SK-N-MC (cell line): ENCODE data around the gene SPRR4.

Source experiments
- DNase-seq: peaks from one replicate; pipeline ENCODE4 v3.0.0-alpha.2; 2011; ENCODE audit warnings: low read depth, low spot score
- H3K27ac ChIP-seq: fragments of 200-600 bp; sonication (generic); 2 replicates; pipeline ENCODE4 v1.5.1; 2016; ENCODE audit warnings: mixed run types
- H3K36me3 ChIP-seq: fragments of 200-600 bp; sonication (generic); 2 replicates; pipeline ENCODE4 v1.6.1; 2017; ENCODE audit warnings: antibody characterized with exemption, low read length, mixed read lengths; ENCODE audit not compliant: insufficient read depth
- H3K4me3 ChIP-seq: fragments of 200-600 bp; sonication (generic); 2 replicates; pipeline ENCODE4 v1.5.1; 2016
- H3K9ac ChIP-seq: fragments of 200-600 bp; sonication (generic); 2 replicates; pipeline ENCODE4 v1.8.0; 2017; ENCODE audit warnings: mixed run types, mixed read lengths; ENCODE audit not compliant: insufficient read length
- H3K9me3 ChIP-seq: fragments of 200-600 bp; sonication (generic); 2 replicates; pipeline ENCODE4 v1.6.1; 2017; ENCODE audit warnings: low read depth, mild to moderate bottlenecking, antibody characterized with exemption, low read length, moderate library complexity, mixed read lengths
- EZH2 ChIP-seq: fragments of 200-600 bp; sonication (generic); IDR thresholded peaks from one replicate; pipeline ENCODE4 v1.6.1; 2017; ENCODE audit warnings: antibody characterized with exemption
- FOXP2 ChIP-seq: optimal IDR thresholded peaks from 2 replicates; pipeline ENCODE3; 2011; ENCODE audit warnings: mild to moderate bottlenecking, moderate library complexity; ENCODE audit not compliant: insufficient read depth; ENCODE audit errors: extremely low read length, control extremely low read depth
- POLR2AphosphoS5 ChIP-seq: IDR thresholded peaks from 2 replicates; pipeline ENCODE4 v1.6.1; 2012; ENCODE audit warnings: mild to moderate bottlenecking, low read depth, low read length, borderline replicate concordance

SPRR4 gene

DNA sequence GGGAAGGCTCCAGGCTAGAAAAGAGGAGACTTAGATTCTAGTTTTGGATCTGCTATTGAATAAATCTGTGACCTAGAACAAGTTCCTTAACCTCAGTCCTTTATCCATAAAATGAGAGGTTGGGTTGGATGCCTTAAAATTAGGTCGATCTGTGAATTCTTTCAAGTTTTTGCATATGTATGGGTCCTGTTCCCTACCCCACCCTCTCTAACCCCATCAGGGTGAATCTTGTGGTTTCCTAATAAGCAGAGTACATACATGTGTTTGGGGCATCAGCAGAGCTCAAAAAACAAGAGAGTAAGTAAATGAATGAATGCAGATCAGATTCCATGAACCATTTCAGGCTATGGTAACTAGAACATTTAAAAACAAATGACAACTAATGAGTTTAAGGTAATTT is 6.2 kb downstream of the SPRR4 start:
- no peak for DNase-seq
- Histone ChIP-seq H3K36me3 (no peaks in the 10 kb centered on the region), H3K4me3 (no peak overlapping the region), H3K9ac (no peak overlapping the region), H3K9me3 (no peaks in the 10 kb centered on the region), H3K27ac (no peak overlapping the region)
- TF ChIP-seq POLR2AphosphoS5 (no peak), FOXP2 (no peak), EZH2 (no peak)

DNA sequence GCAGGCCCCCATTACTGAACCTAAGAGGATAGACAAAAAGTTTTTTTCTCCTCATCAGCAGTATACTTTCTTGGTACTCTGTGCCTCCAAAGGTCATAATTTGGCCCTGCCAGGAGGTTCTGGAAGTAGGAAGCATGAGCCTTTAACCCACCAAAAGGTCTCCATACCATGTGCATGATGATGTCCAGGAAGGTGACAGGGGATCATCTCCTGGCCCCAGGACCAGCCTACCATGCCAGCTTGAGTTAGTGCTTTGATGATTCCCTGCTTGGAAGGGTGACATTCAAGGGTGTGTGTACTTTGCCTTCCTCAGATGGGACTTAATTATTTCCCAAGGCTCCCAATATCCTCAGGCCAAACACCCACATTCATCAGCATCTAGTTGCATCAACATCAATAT is 7.2 kb downstream of the SPRR4 start:
- TF ChIP-seq EZH2 (no peak), POLR2AphosphoS5 (no peak), FOXP2 (no peak)
- no peak for DNase-seq
- Histone ChIP-seq H3K36me3 (no peaks in the 10 kb centered on the region), H3K4me3 (no peak overlapping the region), H3K9ac (no peak overlapping the region), H3K27ac (no peak overlapping the region), H3K9me3 (no peaks in the 10 kb centered on the region)

DNA sequence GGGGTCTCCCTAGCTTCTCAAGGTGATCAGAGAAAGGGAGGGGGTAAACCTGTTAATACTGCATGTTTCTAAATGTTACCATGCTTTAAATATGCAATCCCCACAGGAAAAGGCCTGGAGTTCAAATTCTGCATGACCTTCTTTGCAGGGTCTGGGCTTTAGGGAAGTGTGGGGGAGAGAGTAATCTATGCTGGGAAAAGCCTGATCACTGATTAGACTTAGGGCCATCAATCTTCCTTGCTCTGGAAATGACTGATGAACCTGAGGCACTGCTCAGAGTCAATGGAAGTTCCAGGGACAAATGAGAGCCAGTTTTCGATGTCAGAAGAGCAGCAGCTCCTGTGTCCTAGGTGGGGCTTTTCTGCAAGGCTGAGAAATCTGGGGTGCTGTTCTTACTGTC is 10.2 kb downstream of the SPRR4 start:
- H3K9me3 ChIP-seq = no peaks in the 10 kb centered on the region
- DNase-seq = no peak
- no peak overlapping the region for H3K9ac ChIP-seq
- no peak overlapping the region for H3K4me3 ChIP-seq
- no peaks in the 10 kb centered on the region for H3K36me3 ChIP-seq
- H3K27ac ChIP-seq = no peak overlapping the region
- no peak for TF ChIP-seq EZH2
- no peak for TF ChIP-seq POLR2AphosphoS5
- TF ChIP-seq FOXP2 = no peak

DNA sequence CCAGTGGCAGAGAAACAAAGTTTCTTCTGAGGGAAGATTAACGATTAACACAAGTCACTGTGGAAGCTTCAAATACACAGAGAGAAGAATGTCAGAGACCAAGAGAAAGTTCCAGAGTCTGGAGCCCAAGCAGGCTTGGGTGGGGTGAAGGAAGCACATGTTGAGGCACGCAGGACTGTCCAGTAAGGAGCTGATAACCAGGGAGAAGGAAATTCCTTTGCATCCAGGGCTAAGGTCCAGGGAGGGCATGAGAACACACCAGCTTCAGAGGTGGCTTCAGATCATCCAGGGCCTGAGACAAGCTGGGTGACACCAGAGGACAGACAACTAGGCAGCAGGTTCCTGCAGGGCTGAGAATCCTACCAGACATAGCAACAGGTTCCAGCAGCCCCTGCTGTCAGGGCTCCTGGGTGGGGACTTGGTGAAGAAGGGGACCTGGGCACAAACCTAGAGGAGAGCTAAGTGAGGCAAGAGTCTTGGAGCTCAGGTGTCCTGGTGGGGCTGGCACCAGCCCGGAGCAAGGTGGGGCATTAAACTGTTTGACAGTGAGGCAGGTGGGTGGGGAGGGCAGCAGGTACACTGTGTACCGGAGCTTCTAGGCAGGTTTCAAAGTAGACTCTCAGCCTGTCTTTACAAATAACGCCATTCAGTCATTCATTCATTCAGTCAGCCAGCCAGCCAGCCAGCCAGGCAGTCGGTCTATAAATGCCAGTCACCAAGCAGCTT is 10.9 kb downstream of the SPRR4 start:
- H3K9ac ChIP-seq = no peak overlapping the region
- no peak for TF ChIP-seq POLR2AphosphoS5
- TF ChIP-seq FOXP2 = no peak
- no peak overlapping the region for H3K27ac ChIP-seq
- H3K9me3 ChIP-seq = no peaks in the 10 kb centered on the region
- H3K4me3 ChIP-seq = no peak overlapping the region
- no peak for DNase-seq
- no peaks in the 10 kb centered on the region for H3K36me3 ChIP-seq

DNA sequence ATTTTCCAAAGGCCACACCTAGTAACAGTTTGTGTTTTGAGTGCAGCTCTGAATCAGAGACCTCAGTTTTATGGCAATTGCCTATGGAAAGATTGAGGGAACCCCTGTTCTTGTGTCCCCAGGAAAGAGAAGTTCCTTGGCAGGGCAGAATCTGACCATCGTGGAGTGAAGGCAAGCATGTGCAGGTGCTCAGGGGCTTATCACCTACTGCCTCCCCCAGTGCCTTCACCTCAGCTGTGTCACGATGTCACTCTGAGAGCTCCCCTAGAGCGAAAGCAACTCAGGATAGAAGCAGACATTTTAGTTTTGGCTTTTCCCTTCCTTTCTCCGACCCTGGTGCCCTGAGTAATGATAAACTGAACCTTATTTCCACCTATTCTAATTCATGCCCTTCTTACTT is 11.6 kb downstream of the SPRR4 start:
- no peaks in the 10 kb centered on the region for H3K36me3 ChIP-seq
- no peak overlapping the region for H3K9ac ChIP-seq
- no peak overlapping the region for H3K4me3 ChIP-seq
- DNase-seq = no peak
- H3K27ac ChIP-seq = no peak overlapping the region
- TF ChIP-seq EZH2 (no peak), FOXP2 (no peak), POLR2AphosphoS5 (no peak)
- no peaks in the 10 kb centered on the region for H3K9me3 ChIP-seq

DNA sequence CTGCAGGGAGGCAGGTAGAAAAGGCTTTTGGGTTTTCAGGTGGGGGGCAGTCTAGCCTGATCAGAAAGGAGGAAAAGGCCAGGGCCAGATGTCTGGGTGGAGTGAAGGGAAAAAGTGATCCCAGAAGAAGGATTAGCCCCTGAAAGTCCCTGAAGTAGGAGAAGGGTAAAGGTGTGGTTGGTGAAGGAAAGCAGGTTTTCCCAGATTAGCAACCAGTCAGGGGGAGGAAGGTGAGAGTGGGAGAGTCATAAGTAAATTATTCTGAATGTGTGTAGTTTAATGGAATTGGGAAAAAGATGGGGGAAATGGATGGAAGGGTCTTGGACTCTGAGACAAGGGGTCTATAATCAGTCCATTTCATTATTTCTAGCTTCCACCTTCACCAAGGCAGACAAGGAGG is 12.8 kb downstream of the SPRR4 start:
- H3K36me3 ChIP-seq = no peaks in the 10 kb centered on the region
- no peak for DNase-seq

DNA sequence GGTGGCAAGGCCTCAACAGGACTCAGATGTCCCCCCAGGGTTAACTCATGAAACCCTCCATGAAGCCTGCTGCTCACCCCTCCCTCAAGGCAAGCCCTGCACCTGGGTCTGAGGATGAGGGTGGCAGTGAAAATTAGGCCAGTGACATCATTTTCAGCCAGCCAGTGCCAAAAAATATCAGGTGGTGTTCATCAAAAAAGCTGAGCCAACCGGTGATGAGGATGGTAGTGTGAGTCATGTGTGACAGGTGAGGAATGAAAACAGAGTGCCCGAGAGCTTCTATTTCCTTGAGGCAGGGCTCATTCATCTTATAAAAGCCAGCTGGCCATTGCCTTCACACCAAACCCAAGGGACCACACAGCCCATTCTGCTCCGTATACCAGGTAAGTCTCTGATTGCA is 13.3 kb downstream of the SPRR4 start, which contains the start of gene SPRR1A:
Gene SPRR1A, plus strand, starts transcription at position 339 of the 400 bp plus-strand sequence. CDS start 1,150 bp downstream, outside the sequence.
- Histone ChIP-seq H3K36me3 (no peaks in the 10 kb centered on the region), H3K4me3 (no peak within 1 kb of the TSS), H3K27ac (no peak within 1 kb of the TSS), H3K9me3 (no peaks in the 10 kb centered on the region), H3K9ac (no peak within 1 kb of the TSS)
- DNase-seq = no peak
- TF ChIP-seq POLR2AphosphoS5 = no peak

More for the DNA sequence above, 12.8 kb downstream of the SPRR4 start:
- Histone ChIP-seq H3K27ac (no peak overlapping the region), H3K4me3 (no peak overlapping the region), H3K9ac (no peak overlapping the region), H3K9me3 (no peaks in the 10 kb centered on the region)
- no peak for TF ChIP-seq FOXP2
- no peak for TF ChIP-seq EZH2
- TF ChIP-seq POLR2AphosphoS5 = no peak

DNA sequence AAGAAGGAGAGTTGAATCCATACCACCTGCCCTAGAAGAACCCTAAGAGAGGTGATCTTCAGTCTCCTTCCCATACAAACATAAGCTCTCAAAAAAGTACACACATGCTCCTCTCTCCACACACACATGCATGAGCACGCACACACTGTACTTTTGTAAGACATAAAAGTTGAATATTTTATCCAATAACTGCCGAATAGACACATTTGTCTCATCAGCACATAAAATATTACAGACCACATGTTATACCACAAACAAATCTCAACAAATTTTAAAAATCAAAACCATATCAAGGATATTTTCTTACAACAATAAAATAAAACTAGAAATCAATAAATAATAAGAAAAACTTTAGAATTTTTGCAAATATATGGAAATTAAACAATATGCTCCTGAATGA is 16.1 kb downstream of the SPRR4 start:
- no peak for DNase-seq
- H3K4me3 ChIP-seq = no peak overlapping the region
- no peak overlapping the region for H3K9ac ChIP-seq
- TF ChIP-seq POLR2AphosphoS5 (no peak), FOXP2 (no peak)
- H3K9me3 ChIP-seq = no peaks in the 10 kb centered on the region
- H3K27ac ChIP-seq = no peak overlapping the region
- H3K36me3 ChIP-seq = no peaks in the 10 kb centered on the region

DNA sequence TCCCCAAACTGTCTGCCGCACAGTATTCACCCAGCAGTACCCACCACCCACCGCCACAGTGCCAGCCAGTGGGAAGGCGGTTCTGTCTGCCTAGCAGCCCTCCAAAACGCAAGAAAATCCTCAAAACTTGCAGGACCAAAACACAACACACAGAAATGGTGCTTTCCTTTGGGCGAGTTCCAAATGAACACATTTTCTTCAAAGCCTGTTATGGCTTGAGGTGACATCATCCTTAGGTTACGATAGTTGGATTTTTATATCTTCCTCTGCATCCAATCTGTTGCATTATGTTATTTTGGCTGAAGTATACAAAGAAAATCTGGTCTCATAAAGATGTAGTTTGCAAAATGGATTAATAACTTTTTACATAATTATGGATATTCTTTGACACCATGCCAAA is 22.7 kb downstream of the SPRR4 start:
- Histone ChIP-seq H3K9ac (no peak overlapping the region), H3K36me3 (no peaks in the 10 kb centered on the region), H3K4me3 (no peak overlapping the region), H3K27ac (no peak overlapping the region), H3K9me3 (no peaks in the 10 kb centered on the region)
- TF ChIP-seq EZH2 (no peak), FOXP2 (no peak), POLR2AphosphoS5 (no peak)
- no peak for DNase-seq
